HEK293 (cell line): ENCODE measurements around the gene FOLR1.

Experiments used
- CTCF ChIA-PET: fragments of 350-600 bp; formaldehyde crosslinking; extraction: SDS; loops from one replicate; lab custom pipeline; 2021; ENCODE audit warnings: antibody characterized with exemption; lab: Yijun Ruan, JAX
- POLR2A ChIA-PET: fragments of 300-600 bp; formaldehyde crosslinking; extraction: SDS; loops from one replicate; lab custom pipeline; 2020; ENCODE audit warnings: antibody characterized with exemption, inconsistent platforms; lab: Yijun Ruan, JAX
- H3K27ac ChIP-seq: fragments of 200-500 bp; sonication (Bioruptor generic); 2 replicates; pipeline ENCODE4 v1.5.1; 2014; ENCODE audit warnings: low read depth, low read length, control low read depth, inconsistent platforms; ENCODE audit errors: extremely low read depth
- H3K36me3 ChIP-seq, 2 experiments: fragments of 200-500 bp in 1 of 2; sonication (Bioruptor generic) in 1 of 2; 1 replicate in 1 of 2; 2 replicates in 1 of 2; pipeline ENCODE4 v1.5.1; 2014 to 2017; ENCODE audit warnings: inconsistent platforms in 2 of 2, low read length in 2 of 2; ENCODE audit not compliant: control insufficient read depth in 2 of 2, insufficient read depth in 1 of 2
- H3K4me1 ChIP-seq: fragments of 200-500 bp; sonication (Bioruptor generic); 2 replicates; pipeline ENCODE4 v1.5.1; 2014; ENCODE audit warnings: mild to moderate bottlenecking, low read length, inconsistent platforms; ENCODE audit not compliant: control insufficient read depth, insufficient read depth
- H3K4me3 ChIP-seq: 2 replicates; pipeline ENCODE4 v1.5.1; 2011; ENCODE audit warnings: low read depth, mild to moderate bottlenecking, control low read depth, low read length, moderate library complexity
- H3K9me3 ChIP-seq: fragments of 200-500 bp; sonication (Bioruptor generic); 2 replicates; pipeline ENCODE4 v1.5.1; 2014; ENCODE audit warnings: low read depth, low read length, inconsistent platforms; ENCODE audit not compliant: control insufficient read depth, insufficient read depth
- KLF17 ChIP-seq: fragments of 450-650 bp; formaldehyde crosslinking; IDR thresholded peaks from 2 replicates; pipeline ENCODE4 v1.5.1; 2016; ENCODE audit warnings: missing biosample characterization, missing genetic modification characterization
- REPIN1 ChIP-seq: fragments of 450-650 bp; formaldehyde crosslinking; IDR thresholded peaks from 2 replicates; pipeline ENCODE4 v1.5.1; 2017; ENCODE audit warnings: missing biosample characterization, missing genetic modification characterization, low read depth
- TRIM28 ChIP-seq: IDR thresholded peaks from 2 replicates; pipeline ENCODE4 v1.6.1; 2011; ENCODE audit warnings: low read length, control low read depth, borderline replicate concordance
- ZBTB6 ChIP-seq: fragments of 450-650 bp; formaldehyde crosslinking; IDR thresholded peaks from 2 replicates; pipeline ENCODE4 v1.5.1; 2017; ENCODE audit warnings: missing biosample characterization, missing genetic modification characterization
- ZFP41 ChIP-seq: fragments of 450-650 bp; formaldehyde crosslinking; IDR thresholded peaks from 2 replicates; pipeline ENCODE4 v1.5.1; 2016; ENCODE audit warnings: missing biosample characterization, missing genetic modification characterization, borderline replicate concordance
- ZNF157 ChIP-seq: fragments of 450-650 bp; formaldehyde crosslinking; IDR thresholded peaks from 2 replicates; pipeline ENCODE4 v1.5.1; 2016; ENCODE audit warnings: missing biosample characterization, missing genetic modification characterization
- ZNF169 ChIP-seq: fragments of 450-650 bp; formaldehyde crosslinking; IDR thresholded peaks from 2 replicates; pipeline ENCODE4 v1.5.1; 2016; ENCODE audit warnings: missing biosample characterization, missing genetic modification characterization
- ZNF175 ChIP-seq: fragments of 450-650 bp; formaldehyde crosslinking; IDR thresholded peaks from 2 replicates; pipeline ENCODE4 v1.5.1; 2016; ENCODE audit warnings: missing biosample characterization, missing genetic modification characterization
- ZNF19 ChIP-seq: fragments of 450-650 bp; formaldehyde crosslinking; IDR thresholded peaks from 2 replicates; pipeline ENCODE4; 2016; ENCODE audit warnings: missing biosample characterization, missing genetic modification characterization, low read depth
- ZNF221 ChIP-seq: fragments of 450-650 bp; formaldehyde crosslinking; IDR thresholded peaks from 2 replicates; pipeline ENCODE4 v1.5.1; 2017; ENCODE audit warnings: missing biosample characterization, missing genetic modification characterization, borderline replicate concordance
- ZNF23 ChIP-seq: fragments of 450-650 bp; formaldehyde crosslinking; IDR thresholded peaks from 2 replicates; pipeline ENCODE4 v1.5.1; 2016; ENCODE audit warnings: missing biosample characterization, missing genetic modification characterization, borderline replicate concordance
- ZNF24 ChIP-seq: fragments of 450-650 bp; formaldehyde crosslinking; IDR thresholded peaks from 2 replicates; pipeline ENCODE4 v1.5.1; 2016; ENCODE audit warnings: missing biosample characterization, missing genetic modification characterization
- ZNF292 ChIP-seq: fragments of 450-650 bp; formaldehyde crosslinking; IDR thresholded peaks from 2 replicates; pipeline ENCODE4 v1.5.1; 2016; ENCODE audit warnings: low read depth, missing biosample characterization, missing genetic modification characterization, borderline replicate concordance
- ZNF423 ChIP-seq: fragments of 450-650 bp; formaldehyde crosslinking; IDR thresholded peaks from 2 replicates; pipeline ENCODE4 v1.5.1; 2016; ENCODE audit warnings: missing biosample characterization, missing genetic modification characterization
- ZNF510 ChIP-seq: fragments of 450-650 bp; formaldehyde crosslinking; IDR thresholded peaks from 2 replicates; pipeline ENCODE4 v1.5.1; 2018; ENCODE audit warnings: mild to moderate bottlenecking, missing genetic modification characterization, missing biosample characterization; ENCODE audit not compliant: insufficient replicate concordance
- ZNF548 ChIP-seq: fragments of 450-650 bp; formaldehyde crosslinking; IDR thresholded peaks from 2 replicates; pipeline ENCODE4 v1.5.1; 2016; ENCODE audit warnings: missing biosample characterization, missing genetic modification characterization
- ZNF571 ChIP-seq: fragments of 450-650 bp; formaldehyde crosslinking; IDR thresholded peaks from 2 replicates; pipeline ENCODE4 v1.5.0; 2017; ENCODE audit warnings: missing biosample characterization, missing genetic modification characterization
- ZNF624 ChIP-seq: fragments of 450-650 bp; formaldehyde crosslinking; IDR thresholded peaks from 2 replicates; pipeline ENCODE4 v1.5.1; 2017; ENCODE audit warnings: missing biosample characterization, missing genetic modification characterization
- ZNF692 ChIP-seq: fragments of 450-650 bp; formaldehyde crosslinking; IDR thresholded peaks from 2 replicates; pipeline ENCODE4 v1.5.1; 2016; ENCODE audit warnings: missing biosample characterization, missing genetic modification characterization
- ZNF785 ChIP-seq: fragments of 450-650 bp; formaldehyde crosslinking; IDR thresholded peaks from 2 replicates; pipeline ENCODE4 v1.5.1; 2016; ENCODE audit warnings: missing biosample characterization, missing genetic modification characterization
- ZSCAN4 ChIP-seq: fragments of 450-650 bp; formaldehyde crosslinking; IDR thresholded peaks from 2 replicates; pipeline ENCODE4 v1.5.1; 2017; ENCODE audit warnings: missing biosample characterization, missing genetic modification characterization
- ZXDB ChIP-seq: fragments of 450-650 bp; formaldehyde crosslinking; IDR thresholded peaks from 2 replicates; pipeline ENCODE4 v1.5.1; 2016; ENCODE audit warnings: missing biosample characterization, missing genetic modification characterization
- TF ChIP-seq, protein P1 (sequence below): fragments of 450-650 bp; IDR thresholded peaks from 2 replicates; pipeline ENCODE4 v1.5.1; 2018; ENCODE audit warnings: missing biosample characterization, missing genetic modification characterization
- TF ChIP-seq, protein P2 (sequence below): fragments of 450-650 bp; formaldehyde crosslinking; IDR thresholded peaks from 2 replicates; pipeline ENCODE4 v1.5.1; 2016; ENCODE audit warnings: missing biosample characterization, missing genetic modification characterization

Gene FOLR1

GRCh38 chr11:72174302-72175070 is 17.5 kb upstream of the FOLR1 start:
- H3K36me3 ChIP-seq: no peaks in the 10 kb centered on the region
- POLR2A ChIA-PET: no interaction called here
- CTCF ChIA-PET: interaction anchor here (1.4 to 2.0 kb wide), 2 partner anchors 9 to 30 kb away, joined by 5 to 6 read pairs; no protein-coding TSS in a partner anchor
- TF ChIP-seq ZNF19 (tag by site-specific recombination) (no peak), ZFP41 (tag by site-specific recombination) (no peak), KLF17 (tag by site-specific recombination) (no peak), ZSCAN4 (tag by site-specific recombination) (no peak), ZBTB6 (no peak), ZNF548 (tag by site-specific recombination) (no peak), TRIM28 (no peak), ZNF24 (tag by site-specific recombination) (no peak), ZNF292 (no peak), REPIN1 (no peak), ZNF571 (no peak), ZNF785 (tag by site-specific recombination) (no peak), ZNF175 (no peak), ZNF423 (tag by site-specific recombination) (no peak), ZXDB (tag by site-specific recombination) (no peak), ZNF692 (tag by site-specific recombination) (no peak)
- TF ChIP-seq, all 188 proteins: peak for 0
- Histone ChIP-seq H3K4me3 (no peak overlapping the region), H3K27ac (no peak overlapping the region), H3K4me1 (no peaks in the 10 kb centered on the region), H3K9me3 (no peaks in the 10 kb centered on the region)

DNA sequence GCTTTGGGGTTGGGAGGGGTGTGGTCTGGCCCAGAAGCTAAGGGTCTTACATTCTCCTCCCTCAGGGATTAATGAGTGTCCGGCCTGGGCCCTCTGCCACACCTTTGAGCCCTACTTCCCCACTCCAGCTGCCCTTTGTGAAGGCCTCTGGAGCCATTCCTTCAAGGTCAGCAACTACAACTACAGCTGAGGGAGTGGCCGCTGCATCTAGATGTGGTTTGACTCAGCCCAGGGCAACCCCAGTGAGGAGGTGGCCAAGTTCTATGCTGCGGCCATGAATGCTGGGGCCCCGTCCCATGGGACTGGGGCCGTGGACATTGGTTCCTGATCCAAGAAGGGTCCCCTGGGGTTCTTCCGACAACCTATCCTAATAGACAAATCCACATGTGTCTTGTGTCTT is 14.3 kb upstream of the FOLR1 start:
- ChIA-PET POLR2A (no interaction called here), CTCF (no interaction called here)
- Histone ChIP-seq H3K9me3 (no peaks in the 10 kb centered on the region), H3K4me1 (no peaks in the 10 kb centered on the region), H3K36me3 (no peaks in the 10 kb centered on the region), H3K27ac (no peak overlapping the region), H3K4me3 (no peak overlapping the region)
- TF ChIP-seq, protein P1, sequence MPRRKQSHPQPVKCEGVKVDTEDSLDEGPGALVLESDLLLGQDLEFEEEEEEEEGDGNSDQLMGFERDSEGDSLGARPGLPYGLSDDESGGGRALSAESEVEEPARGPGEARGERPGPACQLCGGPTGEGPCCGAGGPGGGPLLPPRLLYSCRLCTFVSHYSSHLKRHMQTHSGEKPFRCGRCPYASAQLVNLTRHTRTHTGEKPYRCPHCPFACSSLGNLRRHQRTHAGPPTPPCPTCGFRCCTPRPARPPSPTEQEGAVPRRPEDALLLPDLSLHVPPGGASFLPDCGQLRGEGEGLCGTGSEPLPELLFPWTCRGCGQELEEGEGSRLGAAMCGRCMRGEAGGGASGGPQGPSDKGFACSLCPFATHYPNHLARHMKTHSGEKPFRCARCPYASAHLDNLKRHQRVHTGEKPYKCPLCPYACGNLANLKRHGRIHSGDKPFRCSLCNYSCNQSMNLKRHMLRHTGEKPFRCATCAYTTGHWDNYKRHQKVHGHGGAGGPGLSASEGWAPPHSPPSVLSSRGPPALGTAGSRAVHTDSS (tag by site-specific recombination): no peak
- TF ChIP-seq ZNF221 (tag by site-specific recombination): no peak
- TF ChIP-seq, protein P2, sequence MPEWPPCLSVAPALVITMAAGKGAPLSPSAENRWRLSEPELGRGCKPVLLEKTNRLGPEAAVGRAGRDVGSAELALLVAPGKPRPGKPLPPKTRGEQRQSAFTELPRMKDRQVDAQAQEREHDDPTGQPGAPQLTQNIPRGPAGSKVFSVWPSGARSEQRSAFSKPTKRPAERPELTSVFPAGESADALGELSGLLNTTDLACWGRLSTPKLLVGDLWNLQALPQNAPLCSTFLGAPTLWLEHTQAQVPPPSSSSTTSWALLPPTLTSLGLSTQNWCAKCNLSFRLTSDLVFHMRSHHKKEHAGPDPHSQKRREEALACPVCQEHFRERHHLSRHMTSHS (tag by site-specific recombination): no peak
- TF ChIP-seq ZNF157: no peak
- TF ChIP-seq ZNF169: no peak
- TF ChIP-seq ZNF23: no peak
- TF ChIP-seq ZNF510 (tag by site-specific recombination): no peak
- no peak for TF ChIP-seq ZNF624
